WTC11 (cell line): ENCODE results near the gene AR. TPM values are rescaled to one million over a fixed set of nuclear protein-coding genes. Genes with fewer than 3 reads are reported as not detected.

Source experiments
- ATAC-seq: fragments of 200-7000 bp; cut with Tn5 transposase; 2 replicates; pipeline ENCODE4 v1.10.0; 2021; ENCODE audit warnings: mild to moderate bottlenecking, moderate library complexity
- CTCF ChIA-PET: fragments of 300-600 bp; sonication (Branson Sonifier 250); formaldehyde crosslinking; loops from one replicate; lab custom pipeline; 2021; ENCODE audit warnings: antibody characterized with exemption; lab: Charles Lee
- POLR2A ChIA-PET: fragments of 350-600 bp; sonication (Branson Sonifier 250); formaldehyde crosslinking; loops from one replicate; lab custom pipeline; 2021; ENCODE audit warnings: antibody characterized with exemption; lab: Charles Lee
- DNase-seq: peaks from one replicate; pipeline ENCODE4 v3.0.0; 2021; ENCODE audit warnings: low spot score
- H3K27ac Mint-ChIP-seq: 2 replicates; pipeline ENCODE4 v1.8.0; 2021; ENCODE audit warnings: mixed read lengths
- H3K27me3 Mint-ChIP-seq: 2 replicates; pipeline ENCODE4 v1.8.0; 2021; ENCODE audit warnings: low read depth, mild to moderate bottlenecking, moderate library complexity, mixed read lengths
- H3K36me3 Mint-ChIP-seq: 2 replicates; pipeline ENCODE4 v1.8.0; 2021; ENCODE audit warnings: mixed read lengths
- H3K4me1 Mint-ChIP-seq: 2 replicates; pipeline ENCODE4 v1.8.0; 2022; ENCODE audit warnings: mixed read lengths
- H3K4me3 Mint-ChIP-seq: 2 replicates; pipeline ENCODE4 v1.8.0; 2021; ENCODE audit warnings: mild to moderate bottlenecking, moderate library complexity, mixed read lengths
- H3K9me3 Mint-ChIP-seq: 2 replicates; pipeline ENCODE4 v1.8.0; 2021; ENCODE audit warnings: mixed read lengths
- ARID4B ChIP-seq: sonication (generic); formaldehyde crosslinking; IDR thresholded peaks from 2 replicates; pipeline ENCODE4 v1.8.0; 2023; ENCODE audit warnings: missing genetic modification reagents, mild to moderate bottlenecking, borderline replicate concordance
- ATF1 ChIP-seq: sonication (generic); formaldehyde crosslinking; IDR thresholded peaks from 2 replicates; pipeline ENCODE4 v1.8.1; 2023; ENCODE audit warnings: mild to moderate bottlenecking, moderate library complexity, missing genetic modification reagents
- ATF3 ChIP-seq: sonication (generic); formaldehyde crosslinking; conservative IDR thresholded peaks from 2 replicates; pipeline ENCODE4 v1.8.1; 2022; ENCODE audit warnings: mild to moderate bottlenecking, missing genetic modification reagents
- CREM ChIP-seq: sonication (generic); formaldehyde crosslinking; IDR thresholded peaks from 2 replicates; pipeline ENCODE4 v1.8.1; 2022; ENCODE audit warnings: mild to moderate bottlenecking, missing genetic modification reagents, moderate library complexity
- EMX1 ChIP-seq: fragments of 250-450 bp; sonication (Bioruptor Pico); IDR thresholded peaks from 2 replicates; pipeline ENCODE4 v1.8.0; 2021; ENCODE audit warnings: mild to moderate bottlenecking
- ESRRA ChIP-seq: sonication (generic); formaldehyde crosslinking; IDR thresholded peaks from 2 replicates; pipeline ENCODE4 v1.8.1; 2022; ENCODE audit warnings: mild to moderate bottlenecking, missing genetic modification reagents, borderline replicate concordance
- ETV6 ChIP-seq: sonication (generic); formaldehyde crosslinking; IDR thresholded peaks from 2 replicates; pipeline ENCODE4 v1.8.1; 2022; ENCODE audit warnings: mild to moderate bottlenecking, missing genetic modification reagents
- MAX ChIP-seq: sonication (generic); formaldehyde crosslinking; IDR thresholded peaks from 2 replicates; pipeline ENCODE4 v1.8.0; 2022; ENCODE audit warnings: mild to moderate bottlenecking, missing genetic modification reagents
- NR3C1 ChIP-seq: sonication (generic); formaldehyde crosslinking; conservative IDR thresholded peaks from 2 replicates; pipeline ENCODE4 v1.8.1; 2023; ENCODE audit warnings: low read depth, mild to moderate bottlenecking, missing genetic modification reagents
- OVOL2 ChIP-seq: fragments of 250-450 bp; sonication (Bioruptor Pico); IDR thresholded peaks from 2 replicates; pipeline ENCODE4 v1.9.0; 2021; ENCODE audit warnings: mild to moderate bottlenecking, borderline replicate concordance
- PRRX2 ChIP-seq: fragments of 250-450 bp; sonication (Bioruptor Pico); IDR thresholded peaks from 2 replicates; pipeline ENCODE4 v1.8.0; 2021; ENCODE audit warnings: mild to moderate bottlenecking
- RORB ChIP-seq: fragments of 250-450 bp; sonication (Bioruptor Pico); IDR thresholded peaks from 2 replicates; pipeline ENCODE4 v1.9.0; 2021; ENCODE audit warnings: mild to moderate bottlenecking
- TEAD4 ChIP-seq: sonication (generic); formaldehyde crosslinking; IDR thresholded peaks from 2 replicates; pipeline ENCODE4 v1.8.0; 2022; ENCODE audit warnings: mild to moderate bottlenecking, missing genetic modification reagents
- ZBTB21 ChIP-seq: sonication (generic); formaldehyde crosslinking; IDR thresholded peaks from 2 replicates; pipeline ENCODE4 v1.8.1; 2023; ENCODE audit warnings: mild to moderate bottlenecking, missing genetic modification reagents, borderline replicate concordance
- ZNF219 ChIP-seq: sonication (generic); formaldehyde crosslinking; IDR thresholded peaks from 2 replicates; pipeline ENCODE4 v1.8.0; 2023; ENCODE audit warnings: missing genetic modification reagents, mild to moderate bottlenecking, borderline replicate concordance
- ZNF281 ChIP-seq: sonication (generic); formaldehyde crosslinking; IDR thresholded peaks from 2 replicates; pipeline ENCODE4 v1.8.0; 2023; ENCODE audit warnings: mild to moderate bottlenecking, missing genetic modification reagents
- ZNF671 ChIP-seq: fragments of 250-450 bp; sonication (Bioruptor Pico); IDR thresholded peaks from 2 replicates; pipeline ENCODE4 v1.8.0; 2021; ENCODE audit warnings: mild to moderate bottlenecking
- total RNA-seq: library from RNA; stranded (reverse); gene quantifications from 3 replicates; pipeline ENCODE4 v1.2.3, GENCODE V29; 2021
- TF ChIP-seq, protein P1 (sequence below): sonication (generic); formaldehyde crosslinking; IDR thresholded peaks from 2 replicates; pipeline ENCODE4 v1.8.1; 2023; ENCODE audit warnings: mild to moderate bottlenecking, missing genetic modification reagents

AR gene
- total RNA-seq, 1 experiment from 2014 or later: 10.3 TPM

DNA sequence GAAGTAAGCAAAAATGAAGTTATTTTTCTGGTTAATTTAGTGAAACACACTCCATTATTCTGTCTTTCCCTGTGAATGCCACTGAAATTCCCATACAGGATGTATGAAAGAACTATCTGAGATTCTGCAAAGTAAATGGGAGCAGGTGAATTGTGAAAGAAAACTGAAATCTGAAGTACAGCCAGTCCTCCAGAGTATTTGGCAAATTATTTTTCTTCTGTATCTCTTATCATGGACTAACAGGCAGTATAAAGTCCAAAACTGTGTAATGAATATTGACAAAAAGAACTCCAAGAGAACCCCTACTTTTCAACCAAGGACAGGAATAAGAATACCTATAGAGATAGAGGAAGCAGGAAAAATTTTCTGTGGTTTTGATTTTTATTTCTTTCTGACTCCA, 40.8 kb upstream of the AR start:
- TF ChIP-seq ZBTB21 (CRISPR knock-in tag) (no peak), ESRRA (CRISPR knock-in tag) (no peak), ATF3 (CRISPR knock-in tag) (no peak), TEAD4 (no peak), NR3C1 (CRISPR knock-in tag) (no peak)
- TF ChIP-seq, all 79 proteins: peak for 0
- ChIA-PET POLR2A (no interaction called here), CTCF (no interaction called here)
- no peak for ATAC-seq
- Mint-ChIP-seq H3K36me3 (peaks cover 6% of the 10 kb centered on the region), H3K4me3 (no peak overlapping the region), H3K27ac (no peak overlapping the region), H3K27me3 (no peaks in the 10 kb centered on the region), H3K4me1 (no peaks in the 10 kb centered on the region), H3K9me3 (peaks cover 21% of the 10 kb centered on the region)
- DNase-seq: no peak

GRCh38 chrX:67503453-67503852, 40.4 kb upstream of the AR start:
- Mint-ChIP-seq H3K4me3 (no peak overlapping the region), H3K27ac (no peak overlapping the region), H3K36me3 (peaks cover 6% of the 10 kb centered on the region), H3K27me3 (no peaks in the 10 kb centered on the region), H3K9me3 (peaks cover 18% of the 10 kb centered on the region), H3K4me1 (no peaks in the 10 kb centered on the region)
- no peak for DNase-seq
- CTCF ChIA-PET: no interaction called here
- ATAC-seq: no peak
- no peak for TF ChIP-seq EMX1 (CRISPR knock-in tag)
- no peak for TF ChIP-seq ARID4B (CRISPR knock-in tag)
- no peak for TF ChIP-seq RORB (CRISPR knock-in tag)
- no peak for TF ChIP-seq MAX (CRISPR knock-in tag)
- TF ChIP-seq ATF1 (CRISPR knock-in tag): no peak
- TF ChIP-seq OVOL2 (CRISPR knock-in tag): no peak
- TF ChIP-seq CREM (CRISPR knock-in tag): no peak
- TF ChIP-seq ZNF671: no peak
- no peak for TF ChIP-seq ETV6
- TF ChIP-seq ZNF219: no peak
- TF ChIP-seq PRRX2: no peak
- TF ChIP-seq, protein P1, sequence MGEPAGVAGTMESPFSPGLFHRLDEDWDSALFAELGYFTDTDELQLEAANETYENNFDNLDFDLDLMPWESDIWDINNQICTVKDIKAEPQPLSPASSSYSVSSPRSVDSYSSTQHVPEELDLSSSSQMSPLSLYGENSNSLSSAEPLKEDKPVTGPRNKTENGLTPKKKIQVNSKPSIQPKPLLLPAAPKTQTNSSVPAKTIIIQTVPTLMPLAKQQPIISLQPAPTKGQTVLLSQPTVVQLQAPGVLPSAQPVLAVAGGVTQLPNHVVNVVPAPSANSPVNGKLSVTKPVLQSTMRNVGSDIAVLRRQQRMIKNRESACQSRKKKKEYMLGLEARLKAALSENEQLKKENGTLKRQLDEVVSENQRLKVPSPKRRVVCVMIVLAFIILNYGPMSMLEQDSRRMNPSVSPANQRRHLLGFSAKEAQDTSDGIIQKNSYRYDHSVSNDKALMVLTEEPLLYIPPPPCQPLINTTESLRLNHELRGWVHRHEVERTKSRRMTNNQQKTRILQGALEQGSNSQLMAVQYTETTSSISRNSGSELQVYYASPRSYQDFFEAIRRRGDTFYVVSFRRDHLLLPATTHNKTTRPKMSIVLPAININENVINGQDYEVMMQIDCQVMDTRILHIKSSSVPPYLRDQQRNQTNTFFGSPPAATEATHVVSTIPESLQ (CRISPR knock-in tag): no peak
- no peak for TF ChIP-seq ZNF281 (CRISPR knock-in tag)
- POLR2A ChIA-PET: no interaction called here
